ENCODE data around the gene ACAA1. TPM values are rescaled to one million over a fixed set of nuclear protein-coding genes. Genes with fewer than 3 reads are reported as not detected.

ACAA1 gene
- total RNA-seq, 1 experiment from 2014 or later, result 49.0 TPM

- TF ChIP-seq ZBTB33 (IDR thresholded peaks at IDR 0.05; ENCODE audit: extremely low read depth, insufficient replicate concordance, low read length) (no peak), EZH2phosphoT487 (IDR thresholded peaks at IDR 0.05; ENCODE audit: borderline replicate concordance) (no peak), ZNF274 (IDR thresholded peaks at IDR 0.05; ENCODE audit: low read depth, low read length) (no peak), ELF1 (IDR thresholded peaks at IDR 0.05; ENCODE audit: borderline replicate concordance, low read depth) (no peak)
Measured at GRCh38 chr3:38147421-38147820, 10.5 kb upstream of the ACAA1 start (continued).

- intact Hi-C loops (cut with micrococcal nuclease), result no loop called here
- H3K4me3 ChIP-seq (replicated peaks in 1 of 2; ENCODE audit: low read depth in 1 of 2, low read length in 2 of 2), result no peak overlapping the region
- no peaks in the 10 kb centered on the region for H3K9me2 ChIP-seq (ENCODE audit: insufficient read depth)
- DNase-seq (ENCODE audit: low read depth, low spot score) (no peak), ATAC-seq (no peak)
- H3K27ac ChIP-seq (ENCODE audit: low read depth, low read length), result no peak overlapping the region
- no peaks in the 10 kb centered on the region for H3K79me2 ChIP-seq (ENCODE audit: insufficient read depth, low read length)
- no TSS peak for BruUV-seq (replicated peaks)
- no peaks in the 10 kb centered on the region for H4K20me1 ChIP-seq (ENCODE audit: insufficient read depth)
- no peaks in the 10 kb centered on the region for H3K27me3 ChIP-seq (ENCODE audit: insufficient read depth, low read length)
- H3K4me2 ChIP-seq (ENCODE audit: low read length), result no peak overlapping the region
- ChIA-PET POLR2A (interaction anchor here (0.7 kb wide), 1 partner anchor 19 kb away, joined by 4 read pairs; the partner anchor contains the start of gene OXSR1), CTCF (no interaction called here), RAD21 (ENCODE audit: low non-redundant PET in 1 of 2, low total read pairs in 2 of 2, uncharacterized antibody in 2 of 2, unreplicated experiment in 2 of 2) (no interaction called here)
- H3K36me3 ChIP-seq (ENCODE audit: control insufficient read depth in 1 of 2, insufficient read depth in 2 of 2, low read length in 2 of 2), result 0 out of 4 replicates have a peak, but pooled peaks cover 0 to under 1% of the 10 kb centered on the region in 2 experiments
- peaks cover 6 to 16% of the 10 kb centered on the region in 2 experiments for H3K4me1 ChIP-seq (ENCODE audit: control insufficient read depth in 1 of 2, insufficient read depth in 2 of 2, low read length in 2 of 2)
- H2AFZ ChIP-seq (ENCODE audit: low read depth, low read length, poor library complexity, severe bottlenecking), result no peak overlapping the region
- peaks cover 0 to 9% of the 10 kb centered on the region in 2 experiments; a peak in 1 of 4 replicates for H3K9me3 ChIP-seq (ENCODE audit: control insufficient read depth in 1 of 2, insufficient read depth in 1 of 2, low read depth in 1 of 2, low read length in 2 of 2)
- H3K9ac ChIP-seq (ENCODE audit: low read length), result no peak overlapping the region
- TF ChIP-seq ZBTB33 (IDR thresholded peaks at IDR 0.05; ENCODE audit: extremely low read depth, insufficient replicate concordance, low read length), result no peak
- no peak for TF ChIP-seq ZFX (IDR thresholded peaks at IDR 0.05)
- no peak for TF ChIP-seq ELF1 (IDR thresholded peaks at IDR 0.05; ENCODE audit: borderline replicate concordance, low read depth)
- no peak for TF ChIP-seq SRF (IDR thresholded peaks at IDR 0.05; ENCODE audit: low read depth)
- no peak for TF ChIP-seq POLR2AphosphoS5 (IDR thresholded peaks at IDR 0.05; ENCODE audit: low read depth, low read length)
- no peak for TF ChIP-seq REST (IDR thresholded peaks at IDR 0.05; ENCODE audit: low read depth)
- no peak for TF ChIP-seq YY1 (IDR thresholded peaks at IDR 0.05; ENCODE audit: extremely low read depth, insufficient replicate concordance, low read depth, low read length)
- TF ChIP-seq JUND (IDR thresholded peaks at IDR 0.05), result no peak
- no peak for TF ChIP-seq ATF3 (IDR thresholded peaks at IDR 0.05)
- no peak for TF ChIP-seq CEBPB (IDR thresholded peaks at IDR 0.05; ENCODE audit: low read depth)
- TF ChIP-seq EZH2phosphoT487 (IDR thresholded peaks at IDR 0.05; ENCODE audit: borderline replicate concordance), result no peak
- TF ChIP-seq FOSL1 (IDR thresholded peaks at IDR 0.05; ENCODE audit: low read depth), result no peak
- no peak for TF ChIP-seq TCF7L2 (IDR thresholded peaks at IDR 0.05; ENCODE audit: borderline replicate concordance, extremely low read depth, insufficient read depth, insufficient read length)
- TF ChIP-seq ZNF274 (IDR thresholded peaks at IDR 0.05; ENCODE audit: low read depth, low read length), result no peak
- TF ChIP-seq SP1 (IDR thresholded peaks at IDR 0.05; ENCODE audit: low read depth), result no peak
- no peak for TF ChIP-seq CBX3 (IDR thresholded peaks at IDR 0.05; ENCODE audit: low read depth)
- TF ChIP-seq EGR1 (IDR thresholded peaks at IDR 0.05; ENCODE audit: low read depth), result no peak
- no peak for TF ChIP-seq SIN3A (IDR thresholded peaks at IDR 0.05; ENCODE audit: low read depth)
Measured at GRCh38 chr3:38146504-38146903, 9.6 kb upstream of the ACAA1 start.
